AG08395 (cell line): ENCODE data around the gene ALDH2.
"Not testable (repeated sequence)": the region's sequence is repeated elsewhere in the genome, so short reads cannot be mapped to it uniquely, and the experiment has no call there.

Source experiments
- DNase-seq: peaks from one replicate; pipeline ENCODE4 v3.0.0; 2012; ENCODE audit warnings: mixed read lengths, low spot score

ALDH2 gene

DNA sequence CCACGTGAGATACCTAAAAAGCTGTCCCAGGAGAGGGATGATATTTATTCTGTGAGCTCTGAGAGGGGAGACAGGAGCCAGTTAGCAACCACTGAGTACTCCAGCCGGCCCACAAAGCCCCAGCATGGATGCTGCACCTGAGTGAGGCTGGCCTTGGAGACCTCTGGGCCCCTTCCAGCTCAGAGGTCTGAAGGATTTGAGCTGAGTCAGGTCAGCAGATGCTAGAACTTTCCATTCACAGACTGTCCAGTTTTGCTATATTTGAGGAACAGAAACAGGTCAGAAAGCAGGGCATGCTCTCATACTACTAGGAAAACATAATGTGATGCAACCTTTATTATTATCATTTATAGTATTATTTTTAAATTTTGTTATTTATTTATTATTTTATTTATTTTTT, 60.3 kb downstream of the ALDH2 start:
- DNase-seq, result no peak

DNA sequence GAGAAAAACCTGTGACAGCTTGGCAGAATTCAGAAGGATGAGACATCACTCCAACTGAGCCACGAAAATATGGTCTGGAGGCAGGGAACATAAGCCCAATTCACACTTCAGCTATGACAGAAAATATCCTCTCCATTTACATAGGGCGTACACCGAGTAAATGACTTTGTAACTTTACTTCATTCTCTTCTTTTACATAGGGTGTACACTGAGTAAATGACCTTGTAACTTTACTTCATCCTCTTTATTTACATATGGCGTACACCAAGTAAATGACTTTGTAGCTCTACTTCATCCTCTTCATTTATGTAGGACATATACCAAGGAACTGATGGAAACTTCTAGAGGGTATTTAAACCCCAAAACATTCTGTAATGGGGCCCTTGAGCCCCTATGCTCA, 61.2 kb downstream of the ALDH2 start:
- no peak for DNase-seq

DNA sequence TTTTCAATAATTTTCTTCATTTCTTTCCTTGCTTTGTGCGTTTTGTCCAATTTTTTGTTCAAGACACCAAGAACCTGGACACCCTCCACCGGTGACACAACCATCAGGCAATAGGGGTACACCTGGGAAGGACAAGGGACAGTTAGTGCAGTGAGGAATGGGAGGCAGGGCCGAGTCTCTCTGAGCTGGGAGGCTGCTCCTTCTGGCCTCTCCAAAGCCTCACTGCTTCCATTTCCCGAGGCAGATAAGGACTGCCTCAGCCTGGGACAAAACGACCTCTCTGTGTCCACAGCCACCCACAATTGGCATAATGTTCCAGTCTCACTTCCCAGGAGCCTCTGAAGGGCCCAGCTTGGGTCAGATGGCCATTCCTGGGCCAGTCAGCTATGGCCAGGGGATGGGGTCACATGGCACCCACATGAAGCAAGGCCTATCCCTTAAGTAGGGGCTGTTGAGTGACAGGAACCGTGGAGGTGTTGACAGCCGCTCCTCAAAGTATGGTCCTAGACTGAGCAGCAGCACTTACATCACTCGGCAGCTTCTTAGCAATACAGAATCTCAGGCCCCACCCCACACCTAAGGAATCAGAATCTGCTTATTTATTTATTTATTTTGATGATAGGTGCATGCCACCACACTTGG, 61.7 kb downstream of the ALDH2 start:
- DNase-seq, result no peak

DNA sequence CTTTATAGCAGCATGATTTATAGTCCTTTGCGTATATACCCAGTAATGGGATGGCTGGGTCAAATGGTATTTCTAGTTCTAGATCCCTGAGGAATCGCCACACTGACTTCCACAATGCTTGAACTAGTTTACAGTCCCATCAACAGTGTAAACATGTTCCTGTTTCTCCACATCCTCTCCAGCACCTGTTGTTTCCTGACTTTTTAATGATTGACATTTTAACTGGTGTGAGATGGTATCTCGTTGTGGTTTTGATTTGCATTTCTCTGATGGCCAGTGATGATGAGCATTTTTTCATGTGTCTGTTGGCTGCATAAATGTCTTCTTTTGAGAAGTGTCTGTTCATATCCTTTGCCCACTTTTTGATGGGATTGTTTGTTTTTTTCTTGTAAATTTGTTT, 62.9 kb downstream of the ALDH2 start:
- DNase-seq, result not testable (repeated sequence)

DNA sequence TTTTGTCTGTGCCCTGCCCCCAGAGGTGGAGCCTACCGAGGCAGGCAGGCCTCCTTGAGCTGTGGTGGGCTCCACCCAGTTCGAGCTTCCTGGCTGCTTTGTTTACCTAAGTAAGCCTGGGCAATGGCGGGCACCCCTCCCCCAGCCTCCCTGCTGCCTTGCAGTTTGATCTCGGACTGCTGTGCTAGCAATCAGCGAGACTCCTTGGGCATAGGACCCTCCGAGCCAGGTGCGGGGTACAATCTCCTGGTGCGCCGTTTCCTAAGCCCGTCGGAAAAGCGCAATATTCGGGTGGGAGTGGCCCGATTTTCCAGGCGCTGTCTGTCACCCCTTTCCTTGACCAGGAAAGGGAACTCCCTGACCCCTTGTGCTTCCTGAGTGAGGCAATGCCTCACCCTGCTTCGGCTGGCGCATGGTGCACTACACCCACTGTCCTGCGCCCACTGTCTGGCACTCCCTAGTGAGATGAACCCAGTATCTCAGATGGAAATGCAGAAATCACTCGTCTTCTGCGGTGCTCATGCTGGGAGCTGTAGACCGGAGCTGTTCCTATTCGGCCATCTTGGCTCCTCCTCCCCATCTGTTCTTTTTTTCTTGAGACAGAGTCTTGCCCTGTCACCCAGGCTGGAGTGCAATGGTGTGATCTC, 68.1 kb downstream of the ALDH2 start:
- not testable (repeated sequence) for DNase-seq

DNA sequence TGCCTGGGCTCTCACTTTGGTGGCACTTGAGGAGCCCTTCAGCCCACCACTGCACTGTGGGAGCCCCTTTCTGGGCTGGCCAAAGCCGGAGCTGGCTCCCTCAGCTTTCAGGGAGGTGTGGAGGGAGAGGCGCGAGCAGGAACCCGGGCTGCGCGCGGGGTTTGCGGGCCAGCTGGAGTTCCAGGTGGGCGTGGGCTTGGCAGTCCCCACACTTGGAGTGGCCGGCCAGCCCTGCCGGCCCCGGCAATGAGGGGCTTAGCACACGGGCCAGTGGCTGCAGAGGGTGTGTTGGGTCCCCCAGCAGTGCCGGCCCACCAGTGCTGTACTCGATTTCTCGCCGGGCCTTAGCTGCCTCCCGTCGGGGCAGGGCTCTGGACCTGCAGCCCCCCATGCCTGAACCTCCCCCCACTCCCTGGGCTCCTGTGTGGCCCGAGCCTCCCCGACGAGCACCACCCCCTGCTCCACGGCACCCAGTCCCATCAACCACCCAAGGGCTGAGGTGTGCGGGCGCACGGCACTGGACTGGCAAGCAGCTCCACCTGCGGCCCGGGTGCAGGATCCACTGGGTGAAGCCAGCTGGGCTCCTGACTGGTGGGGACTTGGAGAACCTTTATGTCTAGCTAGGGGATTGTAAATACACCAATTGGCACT, 68.9 kb downstream of the ALDH2 start:
- not testable (repeated sequence) for DNase-seq

DNA sequence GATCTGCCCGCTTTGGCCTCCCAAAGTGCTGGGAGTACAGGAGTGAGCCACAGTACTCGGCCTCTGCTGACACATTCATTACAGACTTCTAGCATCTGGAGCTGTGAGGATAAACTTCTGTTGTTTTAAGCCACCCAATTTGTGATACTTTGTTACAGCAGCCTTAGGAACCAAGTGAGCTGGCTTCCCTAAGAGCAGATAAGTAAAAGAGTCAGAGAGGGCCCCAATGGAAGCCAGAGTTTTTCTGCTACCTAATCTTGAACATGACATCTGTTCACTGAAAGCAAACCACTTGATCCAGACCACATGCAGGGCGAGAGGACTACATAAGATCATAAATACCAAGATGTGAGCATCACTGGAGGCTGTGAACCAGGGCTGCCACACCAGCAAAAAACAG, 71.6 kb downstream of the ALDH2 start:
- no peak for DNase-seq

DNA sequence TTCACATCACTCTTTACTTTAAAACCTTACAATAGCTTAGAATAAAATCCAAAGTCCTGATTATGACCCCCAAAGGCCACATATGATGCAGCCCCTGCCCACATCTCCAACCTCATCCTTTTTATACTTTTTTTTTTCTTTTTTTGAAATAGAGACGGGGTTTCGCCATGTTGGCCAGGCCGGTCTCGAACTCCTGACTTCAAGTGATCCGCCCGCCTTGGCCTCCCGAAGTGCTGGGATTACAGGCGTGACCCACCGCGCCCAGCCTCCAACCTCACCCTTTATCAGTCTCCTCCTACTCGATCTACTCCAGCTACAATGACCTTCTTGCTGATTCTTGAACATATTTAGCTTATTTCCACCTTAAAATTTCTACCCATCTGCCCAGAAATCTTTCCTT, 74.1 kb downstream of the ALDH2 start:
- no peak for DNase-seq

DNA sequence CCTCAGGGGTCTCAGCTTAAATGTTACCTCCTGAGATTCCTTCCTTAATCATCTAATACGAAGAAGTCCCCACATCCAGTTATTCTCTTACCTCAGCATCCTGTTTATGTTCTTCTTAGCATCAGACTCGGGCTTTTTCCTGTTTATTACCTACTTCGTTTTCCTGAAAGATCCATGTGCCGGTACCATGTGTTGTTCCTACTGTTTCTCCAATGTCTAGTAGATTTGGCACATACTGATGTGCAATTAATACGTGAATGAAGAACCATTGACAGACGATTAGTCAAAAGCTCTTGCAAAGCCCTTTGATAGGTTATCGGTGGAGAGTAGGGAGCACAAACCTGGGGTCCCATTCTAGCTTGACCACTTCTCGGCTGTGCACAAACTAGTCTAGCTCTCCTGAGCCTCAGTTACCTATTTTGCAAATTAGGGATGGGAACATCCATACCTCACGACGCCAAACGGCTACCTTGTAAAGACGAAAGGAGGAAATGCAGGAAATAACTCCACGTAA, 74.6 kb downstream of the ALDH2 start:
- peak; percentile 21 for DNase-seq

DNA sequence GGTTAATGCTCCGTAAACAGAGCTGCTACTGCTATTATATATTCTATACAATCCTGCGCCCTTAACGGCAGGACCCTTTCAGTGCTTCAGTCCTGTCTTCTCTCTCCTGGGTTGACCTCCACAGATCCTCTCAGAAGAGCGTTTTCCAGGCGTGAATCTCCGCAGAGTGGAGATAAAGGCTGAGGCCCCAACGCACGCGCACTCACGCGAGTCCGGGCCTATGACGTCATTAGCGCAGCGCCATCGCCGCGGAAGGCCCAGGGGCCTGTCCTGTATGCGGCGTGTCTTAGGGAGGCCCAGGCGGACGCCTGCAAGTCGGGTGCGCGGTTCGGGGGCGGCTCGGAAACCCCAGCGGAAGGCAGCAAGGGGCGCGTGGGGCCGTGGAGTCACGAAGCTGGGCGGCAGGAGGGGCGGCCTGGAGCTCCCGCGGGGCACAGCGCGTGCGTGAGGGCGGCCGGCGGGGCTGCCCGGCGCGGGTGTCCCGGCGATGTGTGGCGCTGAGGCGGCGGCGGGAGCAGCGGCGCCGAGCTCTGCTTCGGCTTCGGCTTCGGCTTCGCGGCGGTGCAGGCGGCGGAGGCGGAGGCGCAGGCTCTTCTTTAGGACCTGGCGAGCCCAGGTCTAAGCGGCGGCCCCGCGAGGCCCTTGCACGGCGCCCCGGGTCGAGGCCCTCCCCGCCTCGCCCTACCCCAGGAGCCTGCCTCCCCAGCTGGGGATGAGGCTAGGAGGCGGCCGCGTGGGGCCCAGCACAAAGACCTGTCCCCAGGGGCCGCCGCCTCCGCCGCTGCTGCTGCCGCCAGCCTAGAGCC, 75.2 kb downstream of the ALDH2 start, which contains the start of gene MAPKAPK5:
MAPKAPK5 (plus strand) TSS at position 479 of the 806 bp plus-strand sequence. CDS start 506 bp downstream, outside the sequence.
- DNase-seq, result peak; percentile 99

DNA sequence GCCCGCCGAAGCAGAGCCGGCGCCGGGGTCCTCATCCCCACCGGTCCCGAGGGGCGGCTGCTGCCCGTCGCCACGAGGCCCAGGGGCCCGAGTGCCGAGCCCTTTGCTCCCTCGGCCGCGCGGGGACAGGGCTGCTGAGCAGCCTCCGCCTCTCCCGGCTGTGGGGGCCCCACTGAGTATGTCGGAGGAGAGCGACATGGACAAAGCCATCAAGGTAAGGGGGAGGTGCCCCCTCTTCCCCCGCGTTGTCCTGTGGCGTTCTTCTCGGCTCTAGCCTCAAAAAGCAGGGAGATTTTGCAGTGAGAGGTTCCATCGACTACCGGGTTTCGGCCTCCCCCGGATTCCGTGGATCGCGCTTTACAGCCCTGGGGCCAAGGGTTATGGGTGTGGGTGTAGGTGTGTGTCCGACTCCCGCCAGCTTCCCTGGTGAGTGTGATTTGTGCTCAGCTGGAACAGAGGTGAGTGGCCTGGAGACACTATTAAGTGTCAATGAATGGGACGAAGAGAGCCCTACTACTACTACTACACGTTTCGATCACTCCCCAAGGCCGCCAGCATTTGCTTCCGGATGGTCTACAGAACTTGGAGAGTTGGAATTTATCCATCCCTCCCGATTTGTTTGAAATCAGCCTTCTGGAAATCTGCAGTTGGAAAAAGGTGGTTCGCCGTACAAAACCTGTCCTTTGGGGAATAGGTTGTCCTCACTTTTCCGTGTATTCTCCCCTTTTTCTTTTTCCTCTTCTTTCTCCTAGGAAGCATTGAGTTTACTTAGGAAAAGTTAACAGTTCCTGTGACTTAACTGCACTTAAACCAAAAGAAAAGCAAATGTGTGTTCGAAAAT, 76.0 kb downstream of the ALDH2 start:
- DNase-seq, result peak; percentile 10

DNA sequence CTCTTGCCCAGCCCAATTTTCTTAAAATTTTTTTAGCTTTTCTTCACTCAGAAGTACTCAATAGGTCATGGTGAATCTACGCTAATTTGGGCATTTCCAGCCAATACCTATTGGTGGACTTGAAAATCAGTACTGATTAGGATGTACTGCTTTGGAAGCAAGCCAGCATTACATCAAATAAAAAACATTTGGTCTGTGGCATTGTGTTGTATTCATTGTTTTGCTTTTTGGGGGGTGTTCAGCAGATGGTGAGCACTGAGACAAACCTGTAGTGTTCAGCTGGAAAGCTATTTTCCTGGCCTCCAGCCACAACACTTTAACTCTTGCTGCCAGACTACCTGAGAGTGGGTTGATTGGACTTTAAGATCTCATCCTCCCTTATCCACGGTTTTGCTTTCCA, 79.3 kb downstream of the ALDH2 start:
- no peak for DNase-seq

DNA sequence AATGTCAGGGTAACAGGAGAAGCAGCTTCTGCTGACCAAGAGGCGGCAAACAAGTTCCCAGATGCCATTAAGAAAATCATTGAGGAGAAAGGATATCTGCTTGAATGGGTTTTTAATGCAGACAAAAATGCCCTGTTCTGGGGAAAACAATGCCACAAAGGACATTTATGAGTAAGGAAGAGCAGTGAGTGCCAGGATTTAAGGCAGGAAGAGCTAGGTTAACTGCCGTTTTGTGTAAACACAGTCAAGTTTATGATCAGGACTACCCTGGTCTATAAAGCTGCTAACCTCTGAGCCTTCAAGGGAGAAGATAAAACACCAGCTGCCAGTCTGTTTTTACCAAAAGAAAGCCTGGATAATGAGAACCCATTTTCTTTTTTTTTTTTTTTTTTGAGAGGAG, 83.8 kb downstream of the ALDH2 start:
- DNase-seq, result no peak

DNA sequence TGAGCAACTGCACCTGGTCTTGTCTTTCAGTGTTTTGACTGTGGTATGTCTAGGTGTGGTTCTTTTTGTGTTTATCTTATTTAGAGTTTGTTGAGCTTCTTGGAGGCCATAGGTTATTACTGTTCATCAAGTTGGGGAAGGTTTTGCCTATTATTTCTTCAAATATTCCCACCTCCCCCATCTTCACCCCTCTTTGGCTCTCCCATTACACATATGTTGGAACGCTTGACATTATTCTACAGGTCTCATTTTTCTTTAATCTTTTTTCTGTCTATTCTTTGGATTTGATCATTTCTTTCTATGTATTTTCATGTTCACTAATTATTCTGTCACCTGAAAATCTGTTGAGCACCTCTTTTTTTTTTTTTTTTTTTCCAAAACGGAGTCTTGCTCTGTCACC, 91.5 kb downstream of the ALDH2 start:
- no peak for DNase-seq

DNA sequence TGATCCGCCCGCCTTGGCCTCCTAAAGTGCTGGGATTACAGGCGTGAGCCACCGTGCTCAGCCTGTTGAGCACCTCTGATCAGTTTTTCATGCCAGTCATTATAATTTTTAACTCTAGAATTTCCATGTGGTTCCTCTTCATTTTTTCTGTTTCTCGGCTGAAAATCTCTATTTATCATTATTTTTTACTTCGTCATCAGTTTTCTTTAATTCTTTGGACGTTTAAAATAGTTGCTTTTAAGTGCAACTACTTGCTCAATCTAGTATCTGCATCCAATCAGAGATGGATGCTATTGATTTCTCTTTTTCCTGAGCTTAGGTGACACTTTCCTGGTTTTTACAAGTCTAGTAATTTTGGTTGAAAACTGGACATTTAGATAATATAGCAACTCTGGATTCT, 92.0 kb downstream of the ALDH2 start:
- DNase-seq, result no peak

DNA sequence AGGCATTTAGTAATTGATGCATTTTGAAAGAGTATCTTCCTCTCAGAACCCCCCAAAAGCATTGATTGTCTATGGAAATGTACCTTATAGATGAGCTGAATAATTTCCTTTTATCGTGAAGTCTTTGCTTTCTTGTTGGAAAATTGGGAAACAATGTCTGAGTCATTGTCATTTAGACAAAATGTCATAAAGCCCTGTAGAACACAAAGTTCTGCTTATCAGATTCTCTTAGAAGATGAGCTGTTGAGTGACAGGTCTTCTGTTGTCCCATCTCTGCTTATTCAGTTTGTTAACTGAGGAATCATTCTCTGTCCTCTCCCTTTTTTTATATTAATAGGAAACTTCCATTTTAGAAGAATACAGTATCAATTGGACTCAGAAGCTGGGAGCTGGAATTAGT, 98.2 kb downstream of the ALDH2 start:
- DNase-seq, result no peak
